ENCODE results near the gene RND1. TPM values are rescaled to one million over a fixed set of nuclear protein-coding genes. Genes with fewer than 3 reads are reported as not detected.

RND1 gene
- total and polyA plus RNA-seq, 2 of the 8 experiments (the other 6 are each of a cell fraction or from before 2014, with no cell fraction given): 15.8 to 17.1 TPM

- no peak overlapping the region for H4K5ac ChIP-seq (ENCODE audit: insufficient read length, low read depth, low read length)
- H3K23ac ChIP-seq (ENCODE audit: insufficient read length): no peak overlapping the region
- no peak overlapping the region for H3K18ac ChIP-seq (ENCODE audit: extremely low read depth, low read length)
- no peak overlapping the region for H2AFZ ChIP-seq (ENCODE audit: low read length)
- no peak overlapping the region for H2BK120ac ChIP-seq (replicated peaks; ENCODE audit: low read depth, low read length)
- H2BK5ac ChIP-seq (ENCODE audit: low read depth, low read length): no peak overlapping the region
- POLR2A ChIA-PET (ENCODE audit: partially characterized antibody): interaction anchor here (0.6 to 7.6 kb wide), 7 partner anchors 8 to 138 kb away, joined by 3 to 47 read pairs (median 3); partner anchors contain the start of gene RND1
- H4K8ac ChIP-seq (ENCODE audit: extremely low read depth, insufficient read depth, low read length): no peak overlapping the region
- H3K79me1 ChIP-seq (ENCODE audit: low read depth, low read length): no peaks in the 10 kb centered on the region
- FAIRE-seq (no peak), DNase-seq (ENCODE audit: low read depth in 1 of 2, low spot score in 2 of 2) (no peak)
- peaks cover 3% of the 10 kb centered on the region in 2 experiments for H4K20me1 ChIP-seq (replicated peaks in 1 of 2; ENCODE audit: control insufficient read depth in 1 of 2, insufficient read depth in 2 of 2, low read length in 2 of 2)
- H3K4me3 ChIP-seq (ENCODE audit: extremely low read depth in 1 of 4, insufficient read depth in 2 of 4, low read depth in 3 of 4, low read length in 4 of 4): no peak overlapping the region
- H3K27ac ChIP-seq (ENCODE audit: low read depth, low read length): no peak overlapping the region
- 88% methylated on average over 11 of the region's 11 CpGs; no CpG with 5 or more reads in 1 of the 2 experiments for WGBS, 2 experiments (ENCODE audit: extremely low coverage in 1 of 2, insufficient coverage in 1 of 2, insufficient read length in 1 of 2, insufficient replicate concordance in 2 of 2, low coverage in 1 of 2, low lambda C conversion rate in 2 of 2, missing lambda C conversion rate in 1 of 2)
- H3K14ac ChIP-seq (ENCODE audit: insufficient read length): no peak overlapping the region
- no peak overlapping the region for H3K9ac ChIP-seq (replicated peaks in 1 of 4; ENCODE audit: extremely low read depth in 1 of 4, low read depth in 3 of 4, low read length in 3 of 4)
- no peak overlapping the region for H2AK5ac ChIP-seq (ENCODE audit: low read depth, low read length)
- peaks cover under 1 to 10% (median 5%) of the 10 kb centered on the region in 4 experiments; a peak in 5 of 8 replicates for H3K36me3 ChIP-seq (ENCODE audit: control insufficient read depth in 2 of 4, insufficient read depth in 4 of 4, low read length in 3 of 4)
- H3K4ac ChIP-seq (replicated peaks; ENCODE audit: insufficient read length, low read depth, low read length): no peak overlapping the region
- H2BK15ac ChIP-seq (ENCODE audit: low read length): no peak overlapping the region
- peaks cover 0 to 13% (median 6%) of the 10 kb centered on the region in 4 experiments; a peak in 5 of 7 replicates for H3K27me3 ChIP-seq (replicated peaks in 1 of 4; ENCODE audit: control insufficient read depth in 3 of 4, extremely low read depth in 1 of 4, insufficient read depth in 3 of 4, low read length in 3 of 4)
- H3K23me2 ChIP-seq (ENCODE audit: low read depth, low read length): peaks cover 9% of the 10 kb centered on the region
- no peaks in the 10 kb centered on the region for H3K9me3 ChIP-seq (ENCODE audit: insufficient read depth in 2 of 2, low read depth in 1 of 2, low read length in 1 of 2)
- no peak overlapping the region for H3K4me2 ChIP-seq (ENCODE audit: insufficient read depth in 1 of 2, low read depth in 2 of 2, low read length in 2 of 2)
- H3K79me2 ChIP-seq (ENCODE audit: control insufficient read depth in 1 of 2, insufficient read depth in 2 of 2, low read length in 2 of 2): no peaks in the 10 kb centered on the region
- CTCF ChIA-PET (ENCODE audit: partially characterized antibody): interaction anchor here (0.9 to 10.1 kb wide), 7 partner anchors 7 to 158 kb away, joined by 3 to 121 read pairs (median 3); partner anchors contain the start of genes CACNB3 and RND1
- no peak overlapping the region for H4K91ac ChIP-seq (replicated peaks; ENCODE audit: insufficient read length, low read length)
- H3K4me1 ChIP-seq (replicated peaks in 1 of 4; ENCODE audit: control insufficient read depth in 3 of 4, insufficient read depth in 4 of 4, low read length in 3 of 4): peaks cover 0 to 14% (median 8%) of the 10 kb centered on the region in 4 experiments; a peak in 4 of 7 replicates
- no peak overlapping the region for H2BK20ac ChIP-seq (ENCODE audit: low read length)
- H3K56ac ChIP-seq (replicated peaks; ENCODE audit: insufficient read length, low read depth, low read length): no peak overlapping the region
- H2BK12ac ChIP-seq (ENCODE audit: low read depth, low read length): no peak overlapping the region
- TF ChIP-seq CBX5 (IDR thresholded peaks at IDR 0.05; ENCODE audit: low read depth, low read length): no peak
- no peak for TF ChIP-seq FOSL1 (IDR thresholded peaks at IDR 0.05; ENCODE audit: insufficient read depth, low read depth, low read length)
Measured at GRCh38 chr12:48823281-48823680, 42.4 kb downstream of the RND1 start.
